IPS DF 6.9 (cell line): ENCODE results near the gene NUP153.

Experiments
- DNase-seq: peaks from one replicate; pipeline ENCODE4 v3.0.0-alpha.2; 2013; ENCODE audit warnings: low read depth, low spot score
- H3K27ac ChIP-seq: one replicate; pipeline ENCODE4 v1.5.1; 2013; ENCODE audit warnings: low read length, control low read depth
- H3K27me3 ChIP-seq: 2 replicates; pipeline ENCODE4 v1.6.1; 2013; ENCODE audit warnings: mild to moderate bottlenecking, low read length; ENCODE audit not compliant: control insufficient read depth, insufficient read depth
- H3K36me3 ChIP-seq: 2 replicates; pipeline ENCODE4 v1.6.1; 2013; ENCODE audit warnings: low read length; ENCODE audit not compliant: control insufficient read depth, insufficient read depth
- H3K4me1 ChIP-seq: 2 replicates; pipeline ENCODE4 v1.6.1; 2013; ENCODE audit warnings: low read length; ENCODE audit not compliant: control insufficient read depth, insufficient read depth
- H3K4me3 ChIP-seq: 2 replicates; pipeline ENCODE4 v1.5.1; 2013; ENCODE audit warnings: mild to moderate bottlenecking, low read length
- H3K9me3 ChIP-seq: 2 replicates; pipeline ENCODE4 v1.6.1; 2013; ENCODE audit warnings: low read length, inconsistent platforms; ENCODE audit not compliant: control insufficient read depth, insufficient read depth
- WGBS: extraction: QIAGEN DNeasy Blood & Tissue Kit; methylation state at CpG from one replicate; pipeline ENCODE4 v1.1.7; 2013; ENCODE audit warnings: mixed read lengths, missing lambda C conversion rate; ENCODE audit not compliant: insufficient read length, insufficient coverage; 5-methylcytosine and 5-hydroxymethylcytosine counted together

NUP153 gene

GRCh38 chr6:17691925-17692538, 14.7 kb downstream of the NUP153 start:
- Histone ChIP-seq H3K36me3 (no peaks in the 10 kb centered on the region), H3K9me3 (no peaks in the 10 kb centered on the region), H3K27ac (no peak overlapping the region), H3K4me1 (no peaks in the 10 kb centered on the region), H3K4me3 (no peak overlapping the region), H3K27me3 (no peaks in the 10 kb centered on the region)
- DNase-seq = no peak
- WGBS = no CpG with 5 or more reads among the region's 4 CpGs

- no CpG with 5 or more reads among the region's 2 CpGs for WGBS
- Histone ChIP-seq H3K36me3 (no peaks in the 10 kb centered on the region), H3K27ac (no peak overlapping the region), H3K4me1 (peaks cover 1% of the 10 kb centered on the region; the same call in 1 of the 2 replicates), H3K9me3 (no peaks in the 10 kb centered on the region), H3K4me3 (no peak overlapping the region), H3K27me3 (no peaks in the 10 kb centered on the region)
- no peak for DNase-seq
These were observed 18.2 kb downstream of the NUP153 start for GRCh38 chr6:17688481-17688880.

GRCh38 chr6:17687136-17687535, 19.6 kb downstream of the NUP153 start:
- WGBS = no CpG with 5 or more reads among the region's 1 CpG
- no peaks in the 10 kb centered on the region for H3K9me3 ChIP-seq
- H3K36me3 ChIP-seq = no peaks in the 10 kb centered on the region
- no peak for DNase-seq
- H3K27ac ChIP-seq = no peak overlapping the region
- no peak overlapping the region for H3K4me3 ChIP-seq
- H3K4me1 ChIP-seq = peaks cover 1% of the 10 kb centered on the region; the same call in 1 of the 2 replicates
- no peaks in the 10 kb centered on the region for H3K27me3 ChIP-seq

DNA sequence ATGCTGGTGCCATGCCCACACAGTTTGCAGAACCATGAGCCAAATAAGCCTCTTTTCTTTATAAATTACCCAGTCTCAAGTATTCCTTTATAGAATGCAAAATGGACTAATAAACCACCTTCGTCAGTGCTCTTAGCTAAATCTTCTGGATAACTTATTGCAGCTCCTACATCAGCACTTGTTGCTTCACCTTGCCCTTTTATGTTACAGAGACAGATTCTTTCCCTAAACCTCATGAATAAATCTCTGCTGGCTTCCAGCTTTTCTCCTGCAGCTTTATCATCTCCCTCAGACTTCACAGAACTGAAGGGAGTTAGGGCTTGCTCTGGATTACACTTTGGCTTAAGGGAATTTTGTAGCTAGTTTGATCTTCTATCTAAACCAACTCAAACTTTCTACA, 22.6 kb downstream of the NUP153 start:
- Histone ChIP-seq H3K4me1 (peaks cover 4% of the 10 kb centered on the region), H3K4me3 (no peak overlapping the region), H3K36me3 (no peaks in the 10 kb centered on the region), H3K9me3 (no peaks in the 10 kb centered on the region), H3K27ac (no peak overlapping the region), H3K27me3 (no peaks in the 10 kb centered on the region)
- WGBS = no CpG with 5 or more reads among the region's 1 CpG
- DNase-seq = no peak

- Histone ChIP-seq H3K36me3 (no peaks in the 10 kb centered on the region), H3K4me1 (peaks cover 4% of the 10 kb centered on the region), H3K4me3 (no peak overlapping the region), H3K9me3 (no peaks in the 10 kb centered on the region), H3K27ac (no peak overlapping the region), H3K27me3 (no peaks in the 10 kb centered on the region)
- no CpG with 5 or more reads among the region's 2 CpGs for WGBS
- no peak for DNase-seq
These were observed 23.3 kb downstream of the NUP153 start for GRCh38 chr6:17683428-17683827.

GRCh38 chr6:17679726-17680125, 27.0 kb downstream of the NUP153 start:
- DNase-seq = peak; percentile 5
- Histone ChIP-seq H3K27ac (no peak overlapping the region), H3K4me3 (no peak overlapping the region), H3K9me3 (no peaks in the 10 kb centered on the region), H3K4me1 (peaks cover 4% of the 10 kb centered on the region), H3K36me3 (no peaks in the 10 kb centered on the region), H3K27me3 (no peaks in the 10 kb centered on the region)
- no CpG with 5 or more reads among the region's 8 CpGs for WGBS

- no peaks in the 10 kb centered on the region for H3K27me3 ChIP-seq
- no CpG with 5 or more reads among the region's 5 CpGs for WGBS
- H3K27ac ChIP-seq = no peak overlapping the region
- H3K9me3 ChIP-seq = no peaks in the 10 kb centered on the region
- DNase-seq = no peak
- H3K4me1 ChIP-seq = peaks cover 2% of the 10 kb centered on the region; the same call in 1 of the 2 replicates
- peaks cover 3% of the 10 kb centered on the region; the same call in 1 of the 2 replicates for H3K36me3 ChIP-seq
- no peak overlapping the region for H3K4me3 ChIP-seq
These were observed 29.1 kb downstream of the NUP153 start for GRCh38 chr6:17677602-17678001.

GRCh38 chr6:17673543-17674254, 33.0 kb downstream of the NUP153 start:
- DNase-seq = no peak
- Histone ChIP-seq H3K4me3 (no peak overlapping the region), H3K27ac (no peak overlapping the region), H3K9me3 (no peaks in the 10 kb centered on the region), H3K36me3 (peaks cover 3% of the 10 kb centered on the region; the same call in 1 of the 2 replicates), H3K27me3 (no peaks in the 10 kb centered on the region), H3K4me1 (no peaks in the 10 kb centered on the region)
- WGBS = 100% methylated on average over 1 of the region's 4 CpGs

DNA sequence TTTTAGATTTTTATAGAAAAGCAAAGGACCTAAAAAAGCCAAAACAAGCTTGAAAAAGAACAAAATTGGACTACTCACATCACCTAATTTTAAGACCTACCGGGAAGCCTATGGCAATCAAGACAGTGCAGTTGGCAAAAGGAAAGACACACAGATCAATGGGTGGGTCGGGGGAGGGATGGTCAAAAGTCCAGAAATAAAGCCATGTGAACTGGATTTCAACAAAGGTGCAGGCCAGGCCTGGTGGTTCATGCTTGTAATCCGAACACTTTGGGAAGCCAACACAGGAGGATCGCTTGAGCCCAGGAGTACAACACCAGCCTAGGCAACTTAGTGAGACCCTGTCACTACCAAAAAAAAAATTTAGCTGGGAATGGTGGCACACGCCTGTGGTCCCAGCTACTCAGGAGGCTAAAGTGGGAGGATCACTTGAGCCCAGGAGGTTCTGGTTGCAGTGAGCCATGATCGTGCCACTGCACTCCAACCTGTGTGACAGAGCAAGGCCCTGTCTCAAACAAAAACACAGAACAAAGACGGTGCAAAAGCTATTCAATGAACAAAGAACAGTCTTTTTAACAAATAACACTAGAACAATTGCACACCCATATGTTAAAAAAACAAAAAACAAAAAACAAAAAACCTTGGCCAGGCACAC, 34.5 kb downstream of the NUP153 start:
- H3K36me3 ChIP-seq = peaks cover 7% of the 10 kb centered on the region; the same call in 1 of the 2 replicates
- WGBS = no CpG with 5 or more reads among the region's 7 CpGs
- no peaks in the 10 kb centered on the region for H3K27me3 ChIP-seq
- no peaks in the 10 kb centered on the region for H3K4me1 ChIP-seq
- H3K9me3 ChIP-seq = no peaks in the 10 kb centered on the region
- H3K27ac ChIP-seq = no peak overlapping the region
- no peak overlapping the region for H3K4me3 ChIP-seq
- no peak for DNase-seq

- no CpG with 5 or more reads among the region's 1 CpG for WGBS
- Histone ChIP-seq H3K4me3 (no peak overlapping the region), H3K27ac (no peak overlapping the region), H3K4me1 (no peaks in the 10 kb centered on the region), H3K36me3 (peaks cover 6% of the 10 kb centered on the region; the same call in 1 of the 2 replicates), H3K27me3 (no peaks in the 10 kb centered on the region), H3K9me3 (no peaks in the 10 kb centered on the region)
- DNase-seq = no peak
These were observed 40.1 kb downstream of the NUP153 start for GRCh38 chr6:17666646-17667045.
